K562 (cell line): ENCODE data around the gene B3GNT9. TPM values are rescaled to one million over a fixed set of nuclear protein-coding genes. Genes with fewer than 3 reads are reported as not detected.

ENCODE experiments used
- ARHGAP35 ChIP-seq: fragments of 450-650 bp; IDR thresholded peaks from 2 replicates; pipeline ENCODE4 v1.6.1; 2018; ENCODE audit not compliant: partially characterized antibody
- BRCA1 ChIP-seq, 2 experiments: fragments of 450-650 bp in 1 of 2; sonication (generic) in 1 of 2; formaldehyde crosslinking in 1 of 2; IDR thresholded peaks; 2 replicates each; pipeline versions ENCODE4 v1.5.0 to v1.6.1; 2017 to 2020; ENCODE audit warnings: mild to moderate bottlenecking in 1 of 2, missing genetic modification reagents in 1 of 2
- CAMTA2 ChIP-seq: fragments of 250-450 bp; sonication (Bioruptor Pico); conservative IDR thresholded peaks from 2 replicates; pipeline ENCODE4 v1.5.1; 2022
- CEBPG ChIP-seq, 3 experiments: fragments of 200-800 bp in 1 of 3; sonication (Bioruptor generic) in 1 of 3; sonication (generic) in 1 of 3; formaldehyde crosslinking in 1 of 3; IDR thresholded peaks in 2 of 3; conservative IDR thresholded peaks in 1 of 3; 2 replicates each; pipeline versions ENCODE4 v1.6.1 to v1.8.0; 2016 to 2022; ENCODE audit warnings: missing compliant biosample characterization in 2 of 3, missing genetic modification characterization in 2 of 3, mild to moderate bottlenecking in 1 of 3, missing genetic modification reagents in 1 of 3
- CREB1 ChIP-seq, 2 experiments: sonication (generic) in 1 of 2; formaldehyde crosslinking in 1 of 2; IDR thresholded peaks; 2 replicates each; pipeline versions ENCODE4 v1.6.1 to v1.8.0; 2012 to 2022; ENCODE audit warnings: inconsistent platforms in 1 of 2, mild to moderate bottlenecking in 1 of 2, missing genetic modification reagents in 1 of 2, moderate library complexity in 1 of 2
- CREM ChIP-seq: IDR thresholded peaks from 2 replicates; pipeline ENCODE4 v1.6.1; 2014; ENCODE audit warnings: antibody characterized with exemption, low read depth
- E2F3 ChIP-seq: fragments of 250-450 bp; sonication (Bioruptor Pico); IDR thresholded peaks from 2 replicates; pipeline ENCODE4 v1.4.0; 2020; ENCODE audit warnings: mild to moderate bottlenecking
- EGR1 ChIP-seq: fragments of 450-650 bp; conservative IDR thresholded peaks from 2 replicates; pipeline ENCODE4 v1.6.1; 2017; ENCODE audit warnings: mild to moderate bottlenecking
- ETS1 ChIP-seq: conservative IDR thresholded peaks from 2 replicates; pipeline ENCODE4 v1.6.1; 2011; ENCODE audit warnings: low read depth, mild to moderate bottlenecking, low read length; ENCODE audit not compliant: control insufficient read depth
- JUNB ChIP-seq: fragments of 450-650 bp; formaldehyde crosslinking; conservative IDR thresholded peaks from 2 replicates; pipeline ENCODE4 v1.4.0; 2020; ENCODE audit warnings: mild to moderate bottlenecking
- MBD2 ChIP-seq: sonication (generic); IDR thresholded peaks from 2 replicates; pipeline ENCODE4 v1.6.1; 2016; ENCODE audit warnings: low read depth, borderline replicate concordance
- MYC ChIP-seq, 2 experiments: fragments of 250-450 bp in 1 of 2; sonication (Bioruptor Pico) in 1 of 2; IDR thresholded peaks; 2 replicates each; pipeline versions ENCODE4 v1.5.1 to v1.6.1; 2012 to 2021; ENCODE audit warnings: low read depth in 2 of 2, borderline replicate concordance in 1 of 2, improper control_type of control experiment in 1 of 2, low read length in 1 of 2, mild to moderate bottlenecking in 1 of 2, moderate library complexity in 1 of 2
- NR2C2 ChIP-seq, 2 experiments: fragments of 200-800 bp in 1 of 2; sonication (Bioruptor generic) in 1 of 2; sonication (generic) in 1 of 2; formaldehyde crosslinking in 1 of 2; IDR thresholded peaks; 2 replicates each; pipeline versions ENCODE4 v1.6.1 to v1.8.0; 2016 to 2022; ENCODE audit warnings: mild to moderate bottlenecking in 1 of 2, missing compliant biosample characterization in 1 of 2, missing genetic modification characterization in 1 of 2, missing genetic modification reagents in 1 of 2
- TEAD1 ChIP-seq, 2 experiments: fragments of 450-650 bp in 1 of 2; sonication (generic) in 1 of 2; formaldehyde crosslinking; IDR thresholded peaks; 2 replicates each; pipeline versions ENCODE4 v1.4.0 to v1.8.0; 2020 to 2022; ENCODE audit warnings: mild to moderate bottlenecking in 2 of 2, missing genetic modification reagents in 1 of 2
- U2AF2 ChIP-seq: fragments of 200-400 bp; formaldehyde crosslinking; optimal IDR thresholded peaks from 2 replicates; pipeline ENCODE3; 2017; ENCODE audit warnings: low read depth, mild to moderate bottlenecking, low read length
- ZNF639 ChIP-seq, 2 experiments: fragments of 200-800 bp in 1 of 2; sonication (Bioruptor generic) in 1 of 2; sonication (generic) in 1 of 2; formaldehyde crosslinking in 1 of 2; IDR thresholded peaks in 1 of 2; conservative IDR thresholded peaks in 1 of 2; 2 replicates each; pipeline versions ENCODE4 v1.5.0 to v1.6.1; 2016 to 2020; ENCODE audit warnings: missing compliant biosample characterization in 1 of 2, missing genetic modification characterization in 1 of 2, missing genetic modification reagents in 1 of 2
- ZNF77 ChIP-seq: fragments of 250-450 bp; sonication (Bioruptor Pico); IDR thresholded peaks from 2 replicates; pipeline ENCODE4 v1.5.0; 2020
- polyA plus RNA-seq, 8 experiments: library from polyadenylated mRNA; depleted of rRNA in 4 of 8; stranded (reverse) in 5 of 8; unstranded in 3 of 8; fragments of >200 nt; fragmentation: Nextera tagmentation in 2 of 8; fragmentation: Illumina TruSeq in 1 of 8; extraction: Ambion mirVana in 2 of 8; extraction: Trizol in 1 of 8; gene quantifications; 2 replicates each; pipeline versions ENCODE4 v1.2.1 to v1.2.3, GENCODE V29; 2011 to 2014; ENCODE audit warnings: inconsistent platforms in 1 of 8, missing spikeins in 1 of 8
- total RNA-seq, 7 experiments: library from RNA; depleted of rRNA in 6 of 7; stranded (reverse); fragments of >200 nt in 6 of 7; fragmentation: Illumina TruSeq in 2 of 7; extraction: Trizol in 2 of 7; gene quantifications; 2 replicates each; pipeline versions ENCODE4 v1.2.1 to v1.2.3, GENCODE V29; 2011 to 2021; ENCODE audit warnings: low replicate concordance in 1 of 7

The B3GNT9 gene
- total and polyA plus RNA-seq, 9 of the 15 experiments (the other 6 are each of a cell fraction or from before 2014, with no cell fraction given): 0.01 to 1.8 (median 1.1) TPM; not detected in 1

- no peak for TF ChIP-seq CREB1 (IDR thresholded peaks at IDR 0.05)
- peak; percentile 70 for TF ChIP-seq CREB1 (CRISPR knock-in tag; IDR thresholded peaks at IDR 0.05)
- 0 out of 2 replicates have a peak, but pooled peaks have one; percentile 25 for TF ChIP-seq E2F3
- no peak for TF ChIP-seq ARHGAP35
- peak; percentile 17; the same call in 1 of the 2 replicates for TF ChIP-seq MBD2
- peak in 1 of 2 experiments; percentile 69; a peak in 2 of 4 replicates for TF ChIP-seq ZNF639 (CRISPR knock-in tag; conservative IDR thresholded peaks at IDR 0.05 in 1 of 2, IDR thresholded peaks at IDR 0.05 in 1 of 2)
- peak; percentile 74 for TF ChIP-seq NR2C2 (CRISPR knock-in tag; IDR thresholded peaks at IDR 0.05)
- peak; percentile 84; the same call in 1 of the 2 replicates for TF ChIP-seq NR2C2 (tag; IDR thresholded peaks at IDR 0.05)
- TF ChIP-seq EGR1: peak; percentile 48
- no peak for TF ChIP-seq ZNF77 (CRISPR knock-in tag)
- TF ChIP-seq MYC (IDR thresholded peaks at IDR 0.05; ENCODE audit: low read depth, low read length): peak; percentile 79
- TF ChIP-seq MYC (CRISPR knock-in tag; IDR thresholded peaks at IDR 0.05; ENCODE audit: borderline replicate concordance, low read depth): peak; percentile 43; the same call in 1 of the 2 replicates
- TF ChIP-seq ETS1: peak; percentile 89
- TF ChIP-seq U2AF2: no peak
- TF ChIP-seq JUNB (CRISPR knock-in tag): no peak
- TF ChIP-seq CEBPG (CRISPR knock-in tag; IDR thresholded peaks at IDR 0.05): peak; percentile 37
- TF ChIP-seq CEBPG (tag; conservative IDR thresholded peaks at IDR 0.05 in 1 of 2, IDR thresholded peaks at IDR 0.05 in 1 of 2): no peak
- TF ChIP-seq CREM: peak; percentile 83
- 0 out of 4 replicates have a peak, but pooled peaks of 1 of the 2 experiments have one; percentile 42 for TF ChIP-seq TEAD1 (CRISPR knock-in tag; IDR thresholded peaks at IDR 0.05)
- TF ChIP-seq BRCA1 (IDR thresholded peaks at IDR 0.05): no peak
- TF ChIP-seq BRCA1 (CRISPR knock-in tag; IDR thresholded peaks at IDR 0.05): no peak
- no peak for TF ChIP-seq CAMTA2 (CRISPR knock-in tag)
- TF ChIP-seq, all 486 proteins: peak for 99
Observed at GRCh38 chr16:67191995-67192681, 41.3 kb upstream of the B3GNT9 start, which contains the start of gene E2F4 (continued).
